CD14-positive monocyte (primary cell): ENCODE results near the gene CDK19. TPM values are rescaled to one million over a fixed set of nuclear protein-coding genes. Genes with fewer than 3 reads are reported as not detected.
"Not testable (repeated sequence)": the region's sequence is repeated elsewhere in the genome, so short reads cannot be mapped to it uniquely, and the experiment has no call there.

ENCODE experiments used
- DNase-seq, 3 donors: peaks; one replicate each; pipeline ENCODE4 v3.0.0-alpha.2; 2011 to 2022
- H2AFZ ChIP-seq: 2 replicates; pipeline ENCODE4 v1.6.0; 2012; ENCODE audit warnings: mild to moderate bottlenecking, low read depth, low read length, inconsistent platforms; ENCODE audit not compliant: insufficient read depth, poor library complexity, severe bottlenecking
- H3K27ac ChIP-seq, 2 donors: 1 replicate in 1 of 2; 2 replicates in 1 of 2; pipeline ENCODE4 v1.5.1; 2012 to 2013; ENCODE audit warnings: low read length in 2 of 2, control low read depth in 1 of 2, inconsistent platforms in 1 of 2, low read depth in 1 of 2, mild to moderate bottlenecking in 1 of 2
- H3K27me3 ChIP-seq, 2 donors: one replicate each; pipeline versions ENCODE4 v1.6.0 to v1.6.1; 2011 to 2013; ENCODE audit warnings: low read length in 2 of 2; ENCODE audit not compliant: control insufficient read depth in 2 of 2, insufficient read depth in 2 of 2
- H3K36me3 ChIP-seq, 2 donors: replicated peaks in 1 of 2; 1 replicate in 1 of 2; 2 replicates in 1 of 2; pipeline versions ENCODE4 v1.5.1 to v1.6.1; 2012 to 2013; ENCODE audit warnings: low read length in 2 of 2, control low read depth in 1 of 2, inconsistent platforms in 1 of 2, mild to moderate bottlenecking in 1 of 2; ENCODE audit not compliant: insufficient read depth in 2 of 2, control insufficient read depth in 1 of 2
- H3K4me1 ChIP-seq, 2 donors: 1 replicate in 1 of 2; 2 replicates in 1 of 2; pipeline versions ENCODE4 v1.5.1 to v1.6.1; 2012 to 2013; ENCODE audit warnings: low read length in 2 of 2, control low read depth in 1 of 2, inconsistent platforms in 1 of 2, mild to moderate bottlenecking in 1 of 2, moderate library complexity in 1 of 2; ENCODE audit not compliant: insufficient read depth in 2 of 2, control insufficient read depth in 1 of 2
- H3K4me2 ChIP-seq: replicated peaks from 2 replicates; pipeline ENCODE3; 2012; ENCODE audit warnings: low read length, moderate library complexity, mild to moderate bottlenecking; ENCODE audit not compliant: poor library complexity, severe bottlenecking; ENCODE audit errors: extremely low read depth
- H3K4me3 ChIP-seq, 3 experiments: fragments of 200-600 bp in 1 of 3; sonication (generic) in 1 of 3; replicated peaks in 1 of 3; 1 replicate in 2 of 3; 2 replicates in 1 of 3; pipeline ENCODE4 v1.5.1; 2011 to 2013; ENCODE audit warnings: low read length in 3 of 3, mild to moderate bottlenecking in 3 of 3, control low read depth in 2 of 3, low read depth in 2 of 3, inconsistent platforms in 1 of 3, moderate library complexity in 1 of 3
- H3K79me2 ChIP-seq: 2 replicates; pipeline ENCODE4 v1.6.0; 2012; ENCODE audit warnings: mild to moderate bottlenecking, control low read depth, inconsistent platforms, low read length, moderate library complexity; ENCODE audit not compliant: insufficient read depth
- H3K9ac ChIP-seq: 2 replicates; pipeline ENCODE4 v1.6.0; 2017; ENCODE audit warnings: low read length, mild to moderate bottlenecking; ENCODE audit not compliant: insufficient read depth, poor library complexity, severe bottlenecking
- H3K9me3 ChIP-seq, 2 donors: replicated peaks in 1 of 2; 1 replicate in 1 of 2; 2 replicates in 1 of 2; pipeline versions ENCODE4 v1.5.1 to v1.6.1; 2012 to 2013; ENCODE audit warnings: low read length in 2 of 2, control low read depth in 1 of 2; ENCODE audit not compliant: control insufficient read depth in 1 of 2, insufficient read depth in 1 of 2
- H4K20me1 ChIP-seq: 2 replicates; pipeline ENCODE4 v1.6.0; 2012; ENCODE audit warnings: mild to moderate bottlenecking, low read length, control low read depth, moderate library complexity; ENCODE audit not compliant: insufficient read depth
- H3K27ac Mint-ChIP-seq, 7 donors: one replicate each; pipeline ENCODE4 v1.8.0; 2020; ENCODE audit warnings: mild to moderate bottlenecking in 7 of 7, mixed read lengths in 7 of 7, moderate library complexity in 6 of 7, inconsistent platforms in 2 of 7
- H3K27me3 Mint-ChIP-seq, 3 donors: one replicate each; pipeline ENCODE4 v1.8.0; 2021 to 2022; ENCODE audit warnings: low read depth in 3 of 3, mild to moderate bottlenecking in 3 of 3, mixed read lengths in 3 of 3, moderate library complexity in 3 of 3, inconsistent platforms in 1 of 3
- H3K36me3 Mint-ChIP-seq, 2 donors: one replicate each; pipeline ENCODE4 v1.8.0; 2020; ENCODE audit warnings: mixed read lengths in 2 of 2, inconsistent platforms in 1 of 2, mild to moderate bottlenecking in 1 of 2
- H3K4me1 Mint-ChIP-seq: one replicate; pipeline ENCODE4 v1.8.0; 2020; ENCODE audit warnings: mild to moderate bottlenecking, mixed read lengths
- H3K4me3 Mint-ChIP-seq, 2 donors: one replicate each; pipeline ENCODE4 v1.8.0; 2020; ENCODE audit warnings: mild to moderate bottlenecking in 2 of 2, mixed read lengths in 2 of 2, moderate library complexity in 1 of 2
- H3K9me3 Mint-ChIP-seq, 7 donors: one replicate each; pipeline ENCODE4 v1.8.0; 2020 to 2022; ENCODE audit warnings: mixed read lengths in 7 of 7, mild to moderate bottlenecking in 6 of 7, moderate library complexity in 6 of 7, inconsistent platforms in 2 of 7
- WGBS: methylation state at CpG from one replicate; pipeline ENCODE4 v1.1.5; 2013; ENCODE audit warnings: missing lambda C conversion rate; ENCODE audit not compliant: insufficient coverage; 5-methylcytosine and 5-hydroxymethylcytosine counted together
- intact Hi-C, 2 donors: fragments of 100-400 bp; cut with micrococcal nuclease; formaldehyde crosslinking; loops; one replicate each; pipeline versions ENCODE4 v1.15.0 to v1.15.1; 2023
- polyA plus RNA-seq, 3 donors: library from polyadenylated mRNA; depleted of rRNA in 1 of 3; unstranded in 2 of 3; stranded (reverse) in 1 of 3; fragments of 300-500 nt in 2 of 3; fragments of >200 nt in 1 of 3; fragmentation: Illumina TruSeq in 2 of 3; gene quantifications; 1 replicate in 2 of 3; 2 replicates in 1 of 3; pipeline ENCODE4 v1.2.3, GENCODE V29; 2012 to 2021
- TF ChIP-seq, protein P1 (sequence below): fragments of 200-600 bp; IDR thresholded peaks from one replicate; pipeline ENCODE4 v1.8.0; 2022; ENCODE audit warnings: antibody characterized with exemption, mild to moderate bottlenecking

The CDK19 gene
- polyA plus RNA-seq, 3 donors = 2.7 to 12.0 (median 3.9) TPM

DNA sequence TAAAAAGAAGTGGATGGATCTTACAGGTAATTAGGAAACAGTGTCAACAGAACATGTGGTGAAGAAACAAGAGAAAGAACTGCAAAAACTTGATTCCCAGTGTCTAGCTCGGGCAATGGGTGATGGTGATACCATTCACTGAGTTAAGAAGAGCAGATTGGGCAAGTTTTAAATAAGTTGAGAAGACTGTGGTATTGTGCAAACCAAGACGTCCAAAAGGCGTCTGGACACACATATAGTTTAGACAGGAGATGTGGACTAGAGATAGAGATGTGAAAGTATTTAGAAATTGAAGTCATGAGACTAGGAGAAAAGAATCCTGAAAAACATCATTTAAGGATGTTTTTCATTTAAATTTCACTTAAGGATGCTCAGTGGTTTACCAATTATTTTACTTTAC lies 53.9 kb downstream of the CDK19 start:
- no peak overlapping the region for H3K4me2 ChIP-seq
- no peaks in the 10 kb centered on the region for H3K9me3 ChIP-seq
- peak overlapping the region in 4 of 7 donors; percentile 1 to 68 (median 26) for H3K27ac Mint-ChIP-seq
- peaks cover 0 to 13% of the 10 kb centered on the region in 2 donors for H3K36me3 ChIP-seq
- H3K9me3 Mint-ChIP-seq = peaks cover 0 to 3% (median 0%) of the 10 kb centered on the region in 7 donors
- peak overlapping the region in 1 of 2 donors; percentile 6 for H3K27ac ChIP-seq
- H3K4me1 Mint-ChIP-seq = peaks cover 33% of the 10 kb centered on the region
- H3K4me3 Mint-ChIP-seq = peak overlapping the region in 1 of 2 donors; percentile 13
- DNase-seq = peak in 1 of 3 donors; percentile 16
- H3K4me3 ChIP-seq = no peak overlapping the region
- H3K36me3 Mint-ChIP-seq = peaks cover 12 to 17% of the 10 kb centered on the region in 2 donors
- peaks cover 9% of the 10 kb centered on the region for H4K20me1 ChIP-seq
- no peak overlapping the region for H3K9ac ChIP-seq
- intact Hi-C loops = no loop called here
- 0% methylated on average over 3 of the region's 3 CpGs for WGBS
- H2AFZ ChIP-seq = no peak overlapping the region
- H3K27me3 Mint-ChIP-seq = no peaks in the 10 kb centered on the region
- peaks cover 36% of the 10 kb centered on the region for H3K79me2 ChIP-seq
- H3K27me3 ChIP-seq = no peaks in the 10 kb centered on the region
- peaks cover 12 to 15% of the 10 kb centered on the region in 2 donors for H3K4me1 ChIP-seq
- TF ChIP-seq, protein P1, sequence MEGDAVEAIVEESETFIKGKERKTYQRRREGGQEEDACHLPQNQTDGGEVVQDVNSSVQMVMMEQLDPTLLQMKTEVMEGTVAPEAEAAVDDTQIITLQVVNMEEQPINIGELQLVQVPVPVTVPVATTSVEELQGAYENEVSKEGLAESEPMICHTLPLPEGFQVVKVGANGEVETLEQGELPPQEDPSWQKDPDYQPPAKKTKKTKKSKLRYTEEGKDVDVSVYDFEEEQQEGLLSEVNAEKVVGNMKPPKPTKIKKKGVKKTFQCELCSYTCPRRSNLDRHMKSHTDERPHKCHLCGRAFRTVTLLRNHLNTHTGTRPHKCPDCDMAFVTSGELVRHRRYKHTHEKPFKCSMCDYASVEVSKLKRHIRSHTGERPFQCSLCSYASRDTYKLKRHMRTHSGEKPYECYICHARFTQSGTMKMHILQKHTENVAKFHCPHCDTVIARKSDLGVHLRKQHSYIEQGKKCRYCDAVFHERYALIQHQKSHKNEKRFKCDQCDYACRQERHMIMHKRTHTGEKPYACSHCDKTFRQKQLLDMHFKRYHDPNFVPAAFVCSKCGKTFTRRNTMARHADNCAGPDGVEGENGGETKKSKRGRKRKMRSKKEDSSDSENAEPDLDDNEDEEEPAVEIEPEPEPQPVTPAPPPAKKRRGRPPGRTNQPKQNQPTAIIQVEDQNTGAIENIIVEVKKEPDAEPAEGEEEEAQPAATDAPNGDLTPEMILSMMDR = no peak

DNA sequence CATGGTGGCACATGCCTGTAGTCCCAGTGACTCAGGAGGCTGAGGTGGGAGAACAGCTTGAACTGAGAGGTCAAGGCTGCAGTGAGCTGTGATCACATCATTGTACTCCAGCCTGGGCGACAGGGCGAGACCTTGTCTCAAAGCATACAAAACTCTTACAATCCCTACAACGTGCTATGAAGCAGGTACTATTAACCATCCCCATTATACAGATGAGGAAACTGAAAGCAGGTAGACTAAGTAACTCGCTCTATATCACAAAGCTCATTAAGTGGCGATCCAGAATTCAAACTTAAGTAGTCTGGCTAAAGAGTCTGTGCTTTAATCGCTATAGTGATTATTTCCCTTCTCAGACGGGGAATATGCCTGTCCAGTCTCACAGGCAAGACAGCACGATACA lies 54.7 kb downstream of the CDK19 start:
- Histone ChIP-seq H2AFZ (no peak overlapping the region), H3K27me3 (no peaks in the 10 kb centered on the region), H4K20me1 (peaks cover 9% of the 10 kb centered on the region), H3K4me3 (no peak overlapping the region), H3K36me3 (peaks cover 0 to 6% of the 10 kb centered on the region in 2 donors), H3K9me3 (no peaks in the 10 kb centered on the region), H3K4me2 (no peak overlapping the region), H3K9ac (no peak overlapping the region), H3K27ac (peak overlapping the region in 1 of 2 donors; percentile 6), H3K4me1 (peaks cover 12 to 20% of the 10 kb centered on the region in 2 donors), H3K79me2 (peaks cover 40% of the 10 kb centered on the region)
- DNase-seq = no peak
- peaks cover 0 to 3% (median 0%) of the 10 kb centered on the region in 7 donors for H3K9me3 Mint-ChIP-seq
- H3K27ac Mint-ChIP-seq = peak overlapping the region in 2 of 7 donors; percentile 14 to 68
- peaks cover 36% of the 10 kb centered on the region for H3K4me1 Mint-ChIP-seq
- no peak overlapping the region for H3K4me3 Mint-ChIP-seq
- H3K36me3 Mint-ChIP-seq = peaks cover 12 to 20% of the 10 kb centered on the region in 2 donors
- TF ChIP-seq, protein P1 = no peak
- WGBS = 92% methylated on average over 4 of the region's 8 CpGs
- intact Hi-C loops = no loop called here
- H3K27me3 Mint-ChIP-seq = no peaks in the 10 kb centered on the region

DNA sequence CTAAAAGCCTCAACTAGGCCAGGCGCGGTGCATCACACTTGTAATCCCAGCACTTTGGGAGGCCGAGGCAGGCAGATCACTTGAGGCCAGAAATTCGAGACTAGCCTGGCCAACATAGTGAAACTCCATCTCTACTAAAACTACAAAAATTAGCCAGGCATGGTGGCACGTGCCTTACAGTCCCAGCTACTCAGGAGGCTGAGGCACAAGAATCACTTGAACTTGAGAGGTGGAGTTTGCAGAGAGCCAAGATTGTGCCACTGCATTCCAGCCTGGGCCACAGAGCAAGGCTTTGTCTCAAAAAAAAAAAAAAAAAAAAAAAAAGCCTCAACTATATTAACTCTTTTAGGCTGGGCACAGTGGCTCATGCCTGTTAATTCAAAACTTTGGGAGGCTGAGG lies 55.2 kb downstream of the CDK19 start:
- peaks cover 10 to 16% of the 10 kb centered on the region in 2 donors for H3K36me3 Mint-ChIP-seq
- H3K4me3 Mint-ChIP-seq, H3K27ac Mint-ChIP-seq, H3K4me2 ChIP-seq, H3K9me3 Mint-ChIP-seq, H2AFZ ChIP-seq, H3K9me3 ChIP-seq, H3K27me3 Mint-ChIP-seq, intact Hi-C loops, H3K36me3 ChIP-seq, H3K4me3 ChIP-seq, H4K20me1 ChIP-seq, DNase-seq, H3K27me3 ChIP-seq, H3K27ac ChIP-seq, H3K9ac ChIP-seq: not testable (repeated sequence)
- peaks cover 36% of the 10 kb centered on the region for H3K4me1 Mint-ChIP-seq
- H3K79me2 ChIP-seq = peaks cover 45% of the 10 kb centered on the region
- H3K4me1 ChIP-seq = peaks cover 12 to 20% of the 10 kb centered on the region in 2 donors
- WGBS = no CpG with 5 or more reads among the region's 5 CpGs
